Measurements from ENCODE around the gene PERM1.
A peak's percentile ranks its signal among the peaks of the same experiment; 100 is the strongest.
"Not testable (repeated sequence)": the region's sequence is repeated elsewhere in the genome, so short reads cannot be mapped to it uniquely, and the experiment has no call there.

Gene PERM1

DNA sequence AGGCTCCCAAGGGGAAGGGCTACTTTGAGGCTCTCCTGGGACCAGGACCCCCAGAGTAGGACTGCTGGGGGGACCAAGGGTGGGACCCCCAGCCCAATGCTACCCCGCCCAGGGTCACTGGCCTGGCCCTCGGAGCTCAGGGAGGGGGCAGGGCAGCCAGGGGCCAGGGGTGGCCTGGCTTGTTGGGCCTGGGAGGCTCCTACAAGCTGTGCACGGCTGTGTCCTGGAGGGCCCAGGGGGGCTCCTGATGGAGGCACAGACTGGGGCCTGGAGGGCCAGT is 15.8 kb upstream of the PERM1 start:
- no peak for DNase-seq

DNA sequence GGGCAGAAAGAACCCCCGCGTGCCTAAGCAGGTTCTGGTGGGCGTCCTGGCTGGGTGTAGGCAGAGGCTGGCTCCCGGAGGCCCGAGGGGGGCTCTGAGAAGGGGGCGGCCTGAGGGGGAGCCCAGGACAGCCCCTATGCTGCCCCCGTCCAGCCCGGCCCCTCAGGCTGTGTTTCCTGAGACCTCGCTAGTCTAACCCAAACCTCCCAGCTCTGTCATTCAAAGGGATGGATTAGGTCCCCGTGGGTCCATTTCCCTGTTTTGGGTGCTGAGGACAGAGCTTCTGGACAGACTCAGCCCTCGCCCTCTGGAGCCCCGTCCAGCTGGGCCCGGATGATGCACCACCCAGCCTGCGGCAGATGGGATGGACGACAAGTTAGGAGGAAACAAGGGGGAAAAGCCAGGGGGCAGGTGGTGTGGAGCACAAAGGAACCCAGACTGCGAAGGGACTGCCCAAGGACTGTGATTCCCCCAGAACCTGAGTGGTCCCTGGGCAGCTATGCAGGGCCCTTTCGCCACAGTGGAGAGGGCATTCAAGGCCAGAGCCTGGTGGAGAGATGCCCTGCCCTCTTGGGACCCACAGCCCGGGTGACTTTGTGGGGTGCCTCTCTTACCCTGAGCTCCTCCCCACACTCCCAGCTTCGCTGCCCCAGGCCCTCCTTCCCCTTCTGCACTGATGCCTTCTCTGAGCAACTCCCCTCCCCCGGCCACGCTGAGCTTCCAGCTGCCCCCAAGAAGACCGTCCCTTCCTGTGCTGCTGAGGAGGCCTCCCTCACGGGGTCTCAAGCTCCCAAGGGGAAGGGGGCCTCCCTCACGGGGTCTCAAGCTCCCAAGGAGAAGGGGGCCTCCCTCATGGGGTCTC is 15.2 kb upstream of the PERM1 start:
- no peak for DNase-seq

DNA sequence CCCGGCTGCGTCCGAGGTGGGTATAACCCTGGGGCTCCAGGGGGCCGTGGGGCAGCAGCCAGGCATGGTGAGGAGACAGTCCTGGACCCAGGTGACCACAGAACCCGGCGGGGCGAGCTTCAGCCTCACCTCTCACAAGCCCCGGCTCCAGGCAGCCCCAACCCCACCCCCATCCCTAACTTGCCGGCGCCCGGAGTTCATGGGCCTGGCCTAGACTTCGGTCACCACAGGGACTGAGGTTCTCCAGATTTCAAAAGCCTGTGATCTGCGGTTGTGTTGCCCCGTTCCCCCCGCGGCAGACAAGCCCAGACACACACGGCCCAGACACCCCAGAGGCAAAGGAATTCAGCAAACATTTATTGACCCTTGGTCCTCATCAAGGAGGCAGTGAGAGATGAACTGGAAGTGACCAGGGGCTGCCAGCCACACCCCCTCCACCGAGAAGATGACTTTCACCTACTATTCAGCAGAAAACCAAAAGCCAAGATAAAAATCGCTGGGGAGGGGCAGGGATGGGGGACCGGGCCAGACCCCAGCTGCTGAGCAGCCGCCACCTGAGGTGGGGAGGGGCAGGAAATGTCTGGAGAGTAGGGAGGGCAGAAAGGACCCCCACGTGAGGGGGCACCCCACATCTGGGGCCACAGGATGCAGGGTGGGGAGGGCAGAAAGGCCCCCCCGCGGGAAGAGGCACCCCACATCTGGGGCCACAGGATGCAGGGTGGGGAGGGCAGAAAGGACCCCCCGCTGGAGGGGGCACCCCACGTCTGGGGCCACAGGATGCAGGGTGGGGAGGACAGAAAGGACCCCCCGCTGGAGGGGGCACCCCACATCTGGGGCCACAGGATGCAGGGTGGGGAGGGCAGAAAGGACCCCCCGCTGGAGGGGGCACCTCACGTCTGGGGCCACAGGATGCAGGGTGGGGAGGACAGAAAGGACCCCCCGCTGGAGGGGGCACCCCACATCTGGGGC is 14.1 kb upstream of the PERM1 start:
- DNase-seq = no peak

DNA sequence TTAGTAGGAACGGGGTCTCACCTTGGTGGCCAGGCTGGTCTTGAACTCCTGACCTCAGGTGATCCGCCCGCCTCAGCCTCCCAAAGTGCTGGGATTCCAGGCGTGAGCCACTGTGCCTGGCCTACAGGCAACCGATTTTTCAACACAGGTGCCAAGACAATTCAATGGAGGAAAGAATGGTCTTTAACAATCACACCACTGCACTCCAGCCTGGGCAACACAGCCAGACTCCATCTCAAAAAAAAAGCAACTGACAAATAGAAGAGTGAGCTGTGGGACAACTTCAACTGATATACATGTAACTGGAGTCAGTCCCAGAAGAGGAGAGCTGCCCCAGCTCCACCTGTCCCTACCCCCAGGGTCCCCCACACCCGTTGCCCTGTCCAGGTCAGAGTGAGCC is 12.7 kb upstream of the PERM1 start:
- DNase-seq = not testable (repeated sequence)

DNA sequence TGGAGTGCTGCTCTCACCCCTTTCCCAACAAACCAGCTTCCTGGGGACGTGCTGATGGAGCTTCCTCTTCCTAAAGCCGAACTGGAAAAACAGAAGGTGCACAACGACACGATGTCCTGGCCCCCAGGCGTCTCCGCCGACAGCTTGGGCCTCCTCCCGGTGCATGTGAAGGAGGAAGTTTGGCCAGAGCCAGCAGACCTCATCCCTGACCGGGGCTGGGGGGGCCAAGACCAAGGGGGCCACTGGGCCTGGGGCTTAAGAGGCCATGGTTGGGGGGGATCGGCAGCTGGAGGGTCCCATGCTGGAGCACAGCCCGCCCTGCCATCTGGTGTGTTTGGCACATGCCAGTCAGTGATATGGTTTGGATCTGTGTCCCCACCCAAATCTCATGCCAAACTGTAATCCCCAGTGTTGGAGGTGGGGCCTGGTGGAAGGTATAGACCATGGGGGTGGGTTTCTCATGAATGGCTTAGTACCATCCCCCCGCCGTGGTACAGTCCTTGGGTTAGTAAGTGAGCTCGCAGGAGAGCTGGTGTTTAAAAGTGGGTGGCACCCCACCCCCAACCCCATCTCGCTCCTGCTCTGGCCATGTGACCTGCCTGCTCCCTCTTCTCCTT is 11.6 kb upstream of the PERM1 start:
- no peak for DNase-seq

DNA sequence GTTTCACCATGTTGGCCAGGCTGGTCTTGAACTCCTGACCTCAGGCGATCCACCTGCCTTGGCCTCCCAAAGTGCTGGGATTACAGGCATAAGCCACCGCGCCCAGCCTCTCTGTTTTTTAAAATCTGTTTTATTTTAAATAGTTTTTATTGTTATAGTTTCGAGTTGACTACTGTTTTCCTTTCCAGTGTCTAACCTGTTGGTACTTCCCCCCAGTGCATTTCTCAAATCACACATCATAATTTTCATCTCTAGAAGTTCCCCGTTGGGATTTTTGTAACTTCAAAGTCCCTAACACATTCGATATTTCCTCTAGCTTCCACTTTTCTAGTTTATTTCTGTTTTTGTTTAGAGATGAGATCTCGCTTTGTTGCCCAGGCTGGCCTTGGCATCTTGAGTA is 10.5 kb upstream of the PERM1 start:
- no peak for DNase-seq

DNA sequence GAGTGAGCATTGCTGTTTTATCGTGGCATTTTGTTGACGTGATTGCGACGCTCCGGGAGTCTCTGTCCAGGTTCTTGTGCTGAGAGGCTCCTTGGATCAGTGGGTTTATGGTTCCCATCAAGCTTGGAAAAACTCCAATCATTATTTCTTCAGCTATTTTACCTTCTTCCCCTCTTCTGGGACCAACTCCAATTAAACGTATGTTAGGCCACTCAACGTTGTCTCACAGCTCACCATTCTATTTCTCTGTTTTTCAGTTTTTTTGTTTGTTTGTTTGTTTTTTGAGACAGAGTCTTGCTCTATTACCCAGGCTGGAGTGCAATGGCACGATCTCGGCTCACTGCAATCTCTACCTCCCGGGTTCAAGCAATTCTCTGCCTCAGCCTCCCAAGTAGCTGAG is 10.0 kb upstream of the PERM1 start:
- DNase-seq = no peak

DNA sequence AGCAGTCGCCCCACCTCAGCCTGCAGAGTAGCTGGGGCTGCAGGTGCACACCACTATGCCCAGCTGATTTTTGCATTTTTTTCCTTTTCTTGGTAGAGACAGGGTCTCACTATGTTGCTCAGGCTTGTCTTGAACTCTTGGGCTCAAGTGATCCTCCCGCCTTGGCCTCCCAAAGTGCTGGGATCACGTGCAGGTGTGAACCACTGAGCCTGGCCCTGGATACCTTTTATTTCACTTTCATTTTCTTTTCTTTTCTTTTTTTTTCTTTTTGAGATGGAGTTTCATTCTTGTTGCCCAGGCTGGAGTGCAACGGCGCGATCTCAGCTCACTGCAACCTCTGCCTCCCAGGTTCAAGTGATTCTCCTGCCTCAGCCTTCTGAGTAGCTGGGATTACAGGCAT is 9.4 kb upstream of the PERM1 start:
- DNase-seq = not testable (repeated sequence)

DNA sequence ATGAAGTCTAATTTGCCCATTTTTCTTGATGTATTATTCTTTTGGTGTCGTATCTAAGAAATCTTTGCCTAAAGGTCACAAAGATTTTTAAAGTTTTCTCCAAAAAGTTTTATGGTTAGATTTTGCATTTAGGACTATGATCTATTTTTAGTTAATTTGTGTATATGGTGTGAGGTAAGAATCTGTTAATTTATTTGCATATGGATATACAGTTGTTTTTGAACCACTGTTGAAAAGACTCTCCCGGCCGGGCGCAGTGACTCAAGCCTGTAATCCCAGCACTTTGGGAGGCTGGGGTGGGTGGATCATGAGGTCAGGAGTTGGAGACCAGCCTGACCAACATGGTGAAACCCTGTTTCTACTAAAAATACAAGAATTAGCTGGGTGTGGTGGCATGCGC is 6.2 kb upstream of the PERM1 start:
- DNase-seq = not testable (repeated sequence)

DNA sequence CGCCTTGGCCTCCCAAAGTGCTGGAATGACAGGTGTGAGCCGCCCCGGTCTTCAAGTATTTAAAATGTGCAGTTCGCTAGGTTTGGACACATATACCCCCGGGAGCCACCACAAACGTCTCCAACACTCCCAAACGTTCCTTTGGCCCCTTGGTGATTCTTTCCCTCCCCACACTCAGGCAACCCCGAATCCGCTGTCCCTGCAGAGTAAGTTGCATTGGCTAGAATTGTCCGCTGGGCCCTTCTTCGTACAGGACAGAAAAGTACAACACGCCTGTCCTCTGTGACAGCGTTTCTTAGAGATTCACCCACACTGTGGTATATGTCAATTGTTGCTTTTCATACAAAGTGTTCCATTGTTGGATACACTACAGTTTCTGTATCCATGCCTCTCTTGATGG is 3.2 kb upstream of the PERM1 start:
- no peak for DNase-seq

DNA sequence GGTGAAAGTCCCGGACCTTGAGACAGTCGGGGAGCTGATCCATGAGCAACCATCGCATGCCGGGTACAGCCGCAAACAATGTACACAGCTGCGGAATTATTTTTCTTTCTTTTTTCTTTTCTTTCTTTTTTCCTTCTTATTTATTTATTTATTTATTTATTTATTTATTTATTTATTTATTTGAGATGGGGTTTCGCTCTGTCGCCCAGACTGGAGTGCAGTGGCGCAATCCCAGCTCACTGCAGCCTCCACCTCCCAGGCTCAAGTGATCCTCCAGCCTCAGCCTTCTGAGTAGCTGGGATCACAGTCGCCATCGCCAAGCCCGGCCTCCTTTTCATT is 2.6 kb upstream of the PERM1 start:
- DNase-seq = no peak

DNA sequence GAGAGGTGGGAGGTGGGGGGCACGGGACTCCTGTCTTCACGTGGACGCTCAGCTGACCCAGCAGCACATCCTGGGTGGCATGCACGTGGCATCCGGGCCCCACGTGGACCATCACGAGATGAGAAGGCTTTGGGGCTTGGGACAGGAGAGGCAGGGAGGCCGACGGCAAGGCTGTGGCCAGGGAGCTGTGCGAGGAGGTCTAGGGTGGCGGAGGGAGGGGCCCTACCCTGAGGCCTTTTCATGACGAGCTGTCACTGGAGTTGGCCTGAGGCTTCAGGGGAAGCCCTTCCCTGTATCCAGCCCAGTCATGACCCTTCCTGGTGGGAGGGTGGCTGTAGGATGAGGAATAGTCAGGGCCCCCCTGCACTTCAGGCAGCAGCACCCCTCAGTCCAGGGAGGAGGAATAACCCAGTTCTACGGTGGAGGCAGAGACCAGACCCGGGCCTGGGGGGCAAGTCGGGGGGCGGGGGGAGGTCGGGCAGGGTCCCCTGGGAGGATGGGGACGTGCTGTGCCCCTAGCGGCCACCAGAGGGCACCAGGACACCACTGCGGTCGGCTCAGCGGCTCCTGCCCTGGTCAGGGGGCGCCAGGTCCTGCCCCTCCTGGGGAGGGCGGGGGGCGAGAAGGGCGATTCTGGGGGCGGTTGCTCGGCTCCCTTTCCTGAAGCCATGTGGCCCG is 2.0 kb upstream of the PERM1 start:
- peak; percentile 87 for DNase-seq

DNA sequence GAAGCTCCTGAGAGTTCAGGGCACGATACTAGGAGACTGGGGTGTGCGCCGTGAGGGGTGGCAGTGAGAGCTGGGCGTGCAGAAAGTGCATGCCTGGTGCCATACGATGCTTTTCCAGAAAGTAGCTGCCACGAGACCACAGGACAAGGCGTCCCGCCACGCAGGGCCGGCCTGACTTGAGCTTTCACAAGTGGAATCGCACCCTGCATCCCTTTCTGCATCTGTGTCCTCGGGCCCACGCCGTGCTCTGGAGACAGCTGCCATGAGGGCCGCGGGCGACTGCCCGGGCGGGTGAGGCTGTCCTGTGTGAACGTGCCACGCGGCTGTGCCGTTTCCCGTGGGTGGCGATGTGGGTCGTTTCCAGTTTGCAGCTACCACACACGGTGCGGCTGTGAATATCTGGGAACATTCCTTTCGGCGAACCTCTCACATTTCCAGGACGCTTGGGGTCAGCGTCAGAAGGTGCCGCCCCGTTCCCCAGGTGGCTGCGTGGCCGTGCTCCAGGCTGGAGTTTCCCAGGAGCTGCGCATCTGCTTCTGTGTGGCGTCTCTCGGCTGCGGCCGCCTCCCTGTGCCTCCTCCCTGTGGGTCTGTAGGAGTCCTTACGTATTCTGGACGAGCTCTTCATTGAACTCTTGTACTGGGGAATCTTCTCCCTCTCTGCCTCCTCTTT is 1.0 kb upstream of the PERM1 start:
- no peak for DNase-seq

DNA sequence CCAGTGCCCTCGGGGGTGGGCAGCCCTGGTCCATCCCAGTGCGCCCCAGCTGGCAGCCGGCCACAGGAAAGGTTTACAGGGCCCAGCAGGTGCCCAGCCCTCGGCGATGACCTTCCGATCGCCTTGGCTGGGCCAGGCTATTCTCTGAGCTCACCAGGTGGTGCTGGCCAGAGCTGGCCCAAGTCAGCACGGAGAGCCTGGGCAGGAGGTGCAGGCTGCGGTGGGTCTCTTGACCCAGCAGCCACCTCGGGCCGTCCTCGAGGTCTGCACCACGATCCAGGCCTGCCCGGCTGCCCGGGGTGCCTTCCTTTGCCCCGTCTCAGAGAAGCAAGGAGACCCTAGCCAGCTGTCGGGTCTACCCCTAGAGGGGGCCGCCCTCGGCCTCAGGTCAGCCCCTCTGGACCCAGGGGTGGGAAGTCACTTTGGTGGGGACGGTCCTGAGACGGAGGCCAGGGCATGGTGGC is 370 bp downstream of the PERM1 start:
- no peak for DNase-seq

DNA sequence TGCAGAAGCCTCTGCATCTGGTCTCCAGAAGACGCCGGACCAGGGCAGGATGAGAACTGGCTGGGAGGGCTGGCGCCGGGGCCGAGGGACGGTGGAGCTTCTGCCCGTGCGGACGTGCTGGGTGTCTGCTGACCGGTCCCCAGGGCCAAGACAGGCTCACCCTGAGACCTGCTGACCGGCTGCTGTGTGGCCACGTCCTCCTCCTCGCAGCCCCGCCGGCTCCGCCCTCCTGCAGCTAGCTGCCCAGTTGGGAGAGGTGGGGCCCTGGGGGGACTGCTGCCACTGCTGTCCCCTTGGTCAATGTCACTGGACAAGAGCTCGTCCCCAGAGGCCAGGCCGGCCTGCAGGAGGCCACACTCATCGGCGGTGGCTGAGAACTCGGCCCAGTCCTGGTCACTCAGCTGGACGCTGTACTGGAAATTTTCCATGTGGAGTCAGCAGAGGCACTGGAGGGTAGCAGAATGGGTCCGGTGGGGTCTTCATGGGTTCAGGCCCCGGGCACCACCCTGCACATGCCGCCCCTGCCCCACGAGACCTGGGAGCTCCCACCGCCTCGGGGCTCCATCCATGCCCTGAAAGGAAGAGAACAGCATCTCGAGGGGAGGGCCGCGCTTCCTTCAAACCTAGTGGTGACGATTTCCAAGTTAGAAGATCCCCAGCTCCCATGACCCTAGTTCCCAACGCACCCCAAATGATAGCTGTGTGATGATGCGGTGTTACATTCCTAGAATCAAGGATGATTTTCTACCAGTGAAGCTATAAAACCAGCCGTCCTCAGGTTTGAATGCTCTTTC is 1.1 kb downstream of the PERM1 start:
- no peak for DNase-seq

DNA sequence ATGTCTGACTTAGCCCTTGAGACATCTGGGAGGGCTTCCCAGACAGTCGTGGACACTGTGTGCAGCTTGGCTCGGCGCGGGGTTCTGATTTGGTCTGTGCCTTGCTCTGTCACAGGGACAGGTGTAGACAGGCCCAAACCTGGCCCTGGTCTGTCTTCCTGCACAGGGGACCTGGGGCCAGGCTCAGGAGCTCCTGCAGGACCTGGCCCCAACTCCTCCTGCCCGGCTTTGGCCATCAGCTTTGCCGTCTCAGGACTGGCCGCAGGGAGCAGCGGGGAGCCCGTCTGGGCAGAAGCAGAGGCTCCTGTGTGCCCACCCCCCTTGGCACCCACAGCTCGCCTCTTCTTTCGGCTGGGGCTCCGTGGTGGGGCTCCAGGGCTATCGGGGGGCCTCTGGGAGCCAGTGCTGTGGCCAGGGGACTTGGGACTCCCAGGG is 1.7 kb downstream of the PERM1 start:
- DNase-seq = no peak

DNA sequence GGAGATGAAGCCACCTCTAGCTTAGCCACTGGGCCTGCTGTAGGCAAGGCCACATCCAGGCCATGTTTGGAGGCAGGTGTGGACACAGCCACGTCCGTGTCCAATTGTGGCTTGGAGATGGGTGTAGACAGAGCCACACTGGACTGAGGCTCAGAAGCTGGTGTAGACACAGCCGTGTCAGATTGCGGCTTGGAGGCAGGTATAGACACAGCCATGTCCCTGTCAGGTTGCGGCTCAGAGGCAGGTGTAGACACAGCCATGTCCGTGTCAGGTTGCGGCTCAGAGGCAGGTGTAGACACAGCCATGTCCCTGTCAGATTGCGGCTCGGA is 2.2 kb downstream of the PERM1 start:
- no peak for DNase-seq

DNA sequence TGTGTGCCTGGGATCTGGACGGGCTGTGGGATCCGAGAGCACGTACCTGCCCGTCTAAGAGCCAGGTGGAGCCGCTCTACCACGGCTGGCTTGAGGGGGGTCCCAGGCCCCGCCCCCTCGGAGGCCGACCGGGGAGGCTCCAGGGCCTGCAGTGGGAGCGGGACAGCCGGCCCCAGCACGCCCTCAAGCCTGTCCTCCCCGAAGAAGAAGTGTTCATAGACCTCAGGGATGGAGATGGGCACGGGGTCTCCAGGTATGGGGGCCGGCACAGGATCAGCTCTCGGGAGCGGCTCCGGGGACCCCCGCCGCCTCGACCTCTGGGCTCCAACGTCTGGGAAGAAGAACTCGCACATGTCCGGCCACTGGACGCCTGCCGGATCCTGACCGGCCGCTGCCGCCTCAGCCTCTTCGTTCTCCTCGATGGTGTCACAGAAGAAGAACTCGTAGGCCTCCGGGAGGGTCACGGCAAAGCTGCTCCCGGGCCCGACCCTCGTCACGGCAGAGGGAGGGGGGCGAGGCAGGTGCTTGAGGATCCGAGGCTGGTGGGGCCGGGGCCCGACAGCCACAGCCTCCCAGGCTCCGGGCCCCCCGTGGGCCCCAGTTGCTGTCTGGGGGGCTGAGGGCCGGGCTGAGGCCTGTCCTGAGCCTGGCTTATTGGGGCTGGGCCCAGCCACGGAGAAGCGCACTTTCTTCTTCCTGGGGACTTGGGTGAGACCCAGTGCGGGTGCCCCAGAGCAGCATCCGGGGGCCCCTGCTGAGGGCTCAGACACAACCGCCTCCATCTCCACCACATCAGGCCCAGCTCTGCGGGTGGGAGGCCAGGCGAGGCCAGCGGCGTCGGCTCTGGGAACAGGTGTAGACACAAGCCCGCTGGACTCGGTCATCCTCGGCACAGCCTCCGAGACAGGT is 2.8 kb downstream of the PERM1 start:
- no peak for DNase-seq

DNA sequence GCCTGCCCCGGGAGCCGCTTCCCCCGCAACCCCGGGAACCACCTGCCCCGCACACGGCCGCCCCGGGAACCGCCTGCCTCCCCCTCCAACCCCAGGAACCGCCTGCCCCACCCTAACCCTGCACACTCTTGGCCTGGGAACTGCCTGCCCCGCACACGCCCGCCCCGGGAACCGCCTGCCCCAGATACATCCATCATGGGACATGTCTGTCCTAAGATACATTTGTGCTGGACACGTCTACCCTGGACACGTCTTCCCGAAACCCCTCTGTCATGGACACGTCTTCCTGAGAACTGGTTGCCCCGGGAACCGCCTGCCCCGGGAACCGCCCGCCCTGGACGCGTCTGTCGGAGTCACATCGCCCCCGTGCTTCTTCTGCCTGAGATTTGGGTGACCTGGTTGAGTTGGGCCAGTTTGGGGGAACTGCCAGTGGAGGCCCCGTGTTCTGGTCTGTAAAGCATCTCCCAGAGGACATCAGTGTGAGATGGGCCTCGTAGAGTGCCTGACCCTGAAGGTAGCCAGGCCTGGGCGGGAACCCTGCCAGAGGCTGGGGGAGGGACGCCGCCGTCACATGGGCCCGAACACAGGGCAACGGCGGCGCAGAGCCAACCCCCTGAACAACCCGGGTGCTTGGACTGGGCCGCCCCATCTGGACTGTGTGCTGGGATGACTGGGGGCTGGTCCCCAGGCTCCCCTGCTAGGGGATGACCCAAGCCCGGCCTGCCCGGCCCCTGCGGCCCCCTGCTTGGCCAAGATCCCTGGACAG is 3.6 kb downstream of the PERM1 start:
- DNase-seq = no peak

DNA sequence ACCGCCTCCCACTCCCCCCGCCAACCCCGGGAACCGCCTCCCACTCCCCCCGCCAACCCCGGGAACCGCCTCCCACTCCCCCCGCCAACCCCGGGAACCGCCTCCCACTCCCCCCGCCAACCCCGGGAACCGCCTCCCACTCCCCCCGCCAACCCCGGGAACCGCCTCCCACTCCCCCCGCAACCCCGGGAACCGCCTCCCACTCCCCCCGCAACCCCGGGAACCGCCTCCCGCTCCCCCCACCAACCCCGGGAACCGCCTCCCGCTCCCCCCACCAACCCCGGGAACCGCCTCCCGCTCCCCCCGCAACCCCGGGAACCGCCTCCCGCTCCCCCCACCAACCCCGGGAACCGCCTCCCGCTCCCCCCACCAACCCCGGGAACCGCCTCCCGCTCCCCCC is 5.1 kb downstream of the PERM1 start:
- DNase-seq = not testable (repeated sequence)
